Ishikawa (cell line): ENCODE data around the gene C5orf58.

Experiments
- CEBPB ChIP-seq: IDR thresholded peaks from 2 replicates; pipeline ENCODE4 v1.6.1; 2012
- EGR1 ChIP-seq: IDR thresholded peaks from 2 replicates; pipeline ENCODE4 v1.6.1; 2012
- EP300 ChIP-seq: IDR thresholded peaks from 2 replicates; pipeline ENCODE4 v1.6.1; 2012; ENCODE audit warnings: borderline replicate concordance
- FOXM1 ChIP-seq: IDR thresholded peaks from 2 replicates; pipeline ENCODE4 v1.6.1; 2012; ENCODE audit warnings: low read depth, borderline replicate concordance
- MAX ChIP-seq: IDR thresholded peaks from 2 replicates; pipeline ENCODE4 v1.6.1; 2012
- RAD21 ChIP-seq: IDR thresholded peaks from 2 replicates; pipeline ENCODE4 v1.6.1; 2012; ENCODE audit warnings: low read depth
- REST ChIP-seq: IDR thresholded peaks from 2 replicates; pipeline ENCODE4 v1.6.1; 2012; ENCODE audit warnings: low read depth, mild to moderate bottlenecking
- TAF1 ChIP-seq: IDR thresholded peaks from 2 replicates; pipeline ENCODE4 v1.6.1; 2012; ENCODE audit warnings: low read depth, mild to moderate bottlenecking
- TCF12 ChIP-seq: IDR thresholded peaks from 2 replicates; pipeline ENCODE4 v1.6.1; 2012; ENCODE audit warnings: low read depth
- USF1 ChIP-seq: IDR thresholded peaks from 2 replicates; pipeline ENCODE4 v1.6.1; 2012
- YY1 ChIP-seq: IDR thresholded peaks from 2 replicates; pipeline ENCODE4 v1.6.1; 2012; ENCODE audit warnings: low read depth
- ZBTB7A ChIP-seq: IDR thresholded peaks from 2 replicates; pipeline ENCODE4 v1.6.1; 2012; ENCODE audit warnings: low read depth

GRCh38 chr5:170190436-170191134, 42.2 kb upstream of the C5orf58 start:
- no peak for TF ChIP-seq RAD21
- TF ChIP-seq REST = no peak
- TF ChIP-seq EP300 = no peak
- no peak for TF ChIP-seq TAF1
- no peak for TF ChIP-seq FOXM1
- TF ChIP-seq EGR1 = no peak
- TF ChIP-seq ZBTB7A = no peak
- TF ChIP-seq MAX = no peak
- no peak for TF ChIP-seq CEBPB
- TF ChIP-seq USF1 = no peak
- TF ChIP-seq TCF12 = no peak
- no peak for TF ChIP-seq YY1
